GM18951 (cell line): ENCODE data around the gene C19orf47.
"Not testable (repeated sequence)": the region's sequence is repeated elsewhere in the genome, so short reads cannot be mapped to it uniquely, and the experiment has no call there.

ENCODE experiments used
- POLR2A ChIP-seq: IDR thresholded peaks from 4 replicates; pipeline ENCODE4 v1.6.1; 2011; ENCODE audit warnings: mild to moderate bottlenecking; ENCODE audit not compliant: insufficient read length, insufficient read depth; ENCODE audit errors: extremely low read depth
- in situ Hi-C: fragments of 300-500 bp; cut with MboI; formaldehyde crosslinking; loops from one replicate; pipeline ENCODE4 v1.12.0; 2022; ENCODE audit warnings: low sequenced_read_pairs, mixed read lengths, inconsistent platforms; ENCODE audit not compliant: unreplicated experiment

Gene C19orf47

DNA sequence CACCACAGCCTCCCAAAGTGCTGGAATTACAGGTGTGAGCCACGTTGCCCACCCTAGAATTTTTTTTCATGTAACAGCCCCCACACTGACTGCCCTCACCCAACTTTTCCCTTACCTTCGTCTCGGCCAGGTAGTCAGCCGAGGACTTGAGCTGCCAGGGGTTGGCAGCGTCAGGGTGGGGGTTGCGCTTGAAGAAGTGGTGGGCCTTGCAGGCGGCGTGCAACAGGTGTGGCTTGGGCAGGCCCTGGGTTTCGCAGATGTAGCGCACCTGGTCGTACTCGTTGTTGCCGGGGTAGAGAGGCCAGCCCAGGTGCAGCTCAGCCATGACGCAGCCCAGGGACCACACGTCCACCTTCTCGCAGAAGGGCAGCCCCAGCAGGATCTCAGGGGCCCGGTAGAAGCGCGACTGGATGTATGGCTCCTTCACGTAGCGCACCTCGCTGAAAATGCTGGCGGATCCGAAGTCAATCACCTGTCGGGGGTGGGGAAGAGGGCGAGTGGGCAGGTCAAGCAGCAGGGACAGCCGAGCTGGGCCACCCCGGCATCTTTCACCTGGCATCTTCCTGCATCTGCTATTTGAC is 35.6 kb upstream of the C19orf47 start:
- in situ Hi-C loops = no loop called here
- TF ChIP-seq POLR2A = no peak

GRCh38 chr19:40381321-40381720 is 33.1 kb upstream of the C19orf47 start:
- TF ChIP-seq POLR2A = no peak
- in situ Hi-C loops = no loop called here

GRCh38 chr19:40380199-40381037 is 32.2 kb upstream of the C19orf47 start:
- in situ Hi-C loops = no loop called here
- no peak for TF ChIP-seq POLR2A

- no peak for TF ChIP-seq POLR2A
- in situ Hi-C loops = no loop called here
Measured at GRCh38 chr19:40379446-40380198, 31.4 kb upstream of the C19orf47 start.

DNA sequence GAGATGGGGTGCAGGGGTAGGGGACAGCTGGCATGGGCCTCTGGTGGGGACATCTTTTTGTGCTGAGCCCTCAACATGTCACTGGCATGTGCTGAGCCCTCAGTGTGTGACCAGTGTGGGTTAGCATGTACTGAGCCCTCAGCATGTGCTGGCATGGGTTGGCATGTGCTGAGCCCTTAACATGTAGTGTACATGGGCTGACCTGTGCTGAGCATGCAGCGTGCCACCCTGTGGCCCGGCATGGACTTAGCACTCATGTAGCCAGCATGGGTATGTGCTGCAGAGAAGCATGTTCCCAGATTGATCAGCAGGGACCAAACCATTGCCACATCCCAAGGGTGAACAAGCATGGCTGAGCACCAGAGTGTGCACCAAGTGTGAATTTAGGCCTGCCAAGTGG is 30.3 kb upstream of the C19orf47 start:
- in situ Hi-C loops = no loop called here
- no peak for TF ChIP-seq POLR2A

DNA sequence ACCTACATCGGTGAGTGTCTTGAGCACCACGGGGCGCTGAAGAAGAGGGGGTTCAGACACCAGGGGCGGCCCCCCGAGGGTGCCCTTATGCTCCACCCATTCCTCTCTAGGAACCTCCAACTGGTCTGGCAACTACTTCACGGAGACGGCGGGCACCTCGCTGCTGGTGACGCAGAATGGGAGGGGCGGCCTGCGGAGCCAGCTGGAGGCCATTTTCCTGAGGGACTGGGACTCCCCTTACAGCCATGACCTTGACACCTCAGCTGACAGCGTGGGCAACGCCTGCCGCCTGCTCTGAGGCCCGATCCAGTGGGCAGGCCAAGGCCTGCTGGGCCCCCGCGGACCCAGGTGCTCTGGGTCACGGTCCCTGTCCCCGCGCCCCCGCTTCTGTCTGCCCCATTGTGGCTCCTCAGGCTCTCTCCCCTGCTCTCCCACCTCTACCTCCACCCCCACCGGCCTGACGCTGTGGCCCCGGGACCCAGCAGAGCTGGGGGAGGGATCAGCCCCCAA is 29.7 kb upstream of the C19orf47 start:
- in situ Hi-C loops = no loop called here
- TF ChIP-seq POLR2A = no peak

DNA sequence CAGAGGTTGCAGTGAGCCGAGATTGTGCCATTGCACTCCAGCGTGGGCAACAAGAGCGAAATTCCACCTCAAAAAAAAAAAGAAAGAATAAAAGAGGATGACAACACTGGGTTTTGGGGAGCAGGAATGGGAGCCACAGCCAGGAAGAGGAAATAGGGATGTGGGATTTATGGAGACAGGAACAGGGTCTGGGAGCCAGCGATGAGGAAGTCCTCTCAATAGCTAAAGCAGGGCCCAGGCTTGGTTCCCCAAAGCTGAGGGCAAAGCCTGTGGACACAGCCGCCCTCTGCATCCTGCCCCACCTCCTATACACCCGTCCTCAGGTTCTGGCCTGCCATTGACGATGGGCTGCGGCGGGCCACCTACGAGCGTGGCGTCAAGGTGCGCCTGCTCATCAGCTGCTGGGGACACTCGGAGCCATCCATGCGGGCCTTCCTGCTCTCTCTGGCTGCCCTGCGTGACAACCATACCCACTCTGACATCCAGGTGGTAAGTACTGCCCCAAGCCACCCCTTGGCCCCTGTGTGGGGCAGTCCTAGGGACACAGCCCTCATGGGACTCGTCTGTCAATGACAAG is 28.2 kb upstream of the C19orf47 start:
- no peak for TF ChIP-seq POLR2A
- in situ Hi-C loops = no loop called here

DNA sequence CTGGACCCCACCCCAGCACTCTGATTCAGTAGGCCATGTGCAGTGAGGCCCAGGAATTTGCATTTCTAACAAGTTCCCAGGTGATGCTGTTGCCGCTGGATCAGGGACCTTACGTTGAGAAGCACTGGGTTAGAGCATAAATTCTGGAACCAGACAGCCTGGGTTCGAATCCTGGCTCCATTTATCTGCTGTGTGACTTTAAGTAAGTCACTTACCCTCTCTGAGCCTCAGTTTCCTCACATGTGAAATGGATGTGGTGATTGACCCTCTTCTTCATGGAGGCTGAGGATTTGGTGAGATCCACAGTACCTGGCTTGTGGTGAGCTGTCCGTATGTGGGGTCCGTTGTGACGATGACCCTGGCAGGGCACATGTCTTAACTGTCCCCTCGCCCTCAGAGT is 25.9 kb upstream of the C19orf47 start:
- no peak for TF ChIP-seq POLR2A
- in situ Hi-C loops = no loop called here

DNA sequence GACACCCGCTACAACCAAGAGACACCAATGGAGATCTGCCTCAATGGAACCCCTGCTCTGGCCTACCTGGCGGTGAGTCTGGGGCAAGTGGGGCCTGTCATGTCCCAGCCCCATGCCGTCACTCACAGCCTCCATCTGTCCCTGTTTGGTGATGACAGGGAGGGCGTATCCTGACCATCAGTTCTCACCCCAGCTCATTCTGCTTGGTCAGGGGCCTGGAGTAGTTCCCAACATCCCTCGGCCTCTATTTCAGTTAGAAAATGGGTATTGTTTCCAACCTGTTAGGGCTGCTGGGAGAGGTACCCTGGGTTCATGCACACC is 23.6 kb upstream of the C19orf47 start:
- in situ Hi-C loops = no loop called here
- TF ChIP-seq POLR2A = no peak

DNA sequence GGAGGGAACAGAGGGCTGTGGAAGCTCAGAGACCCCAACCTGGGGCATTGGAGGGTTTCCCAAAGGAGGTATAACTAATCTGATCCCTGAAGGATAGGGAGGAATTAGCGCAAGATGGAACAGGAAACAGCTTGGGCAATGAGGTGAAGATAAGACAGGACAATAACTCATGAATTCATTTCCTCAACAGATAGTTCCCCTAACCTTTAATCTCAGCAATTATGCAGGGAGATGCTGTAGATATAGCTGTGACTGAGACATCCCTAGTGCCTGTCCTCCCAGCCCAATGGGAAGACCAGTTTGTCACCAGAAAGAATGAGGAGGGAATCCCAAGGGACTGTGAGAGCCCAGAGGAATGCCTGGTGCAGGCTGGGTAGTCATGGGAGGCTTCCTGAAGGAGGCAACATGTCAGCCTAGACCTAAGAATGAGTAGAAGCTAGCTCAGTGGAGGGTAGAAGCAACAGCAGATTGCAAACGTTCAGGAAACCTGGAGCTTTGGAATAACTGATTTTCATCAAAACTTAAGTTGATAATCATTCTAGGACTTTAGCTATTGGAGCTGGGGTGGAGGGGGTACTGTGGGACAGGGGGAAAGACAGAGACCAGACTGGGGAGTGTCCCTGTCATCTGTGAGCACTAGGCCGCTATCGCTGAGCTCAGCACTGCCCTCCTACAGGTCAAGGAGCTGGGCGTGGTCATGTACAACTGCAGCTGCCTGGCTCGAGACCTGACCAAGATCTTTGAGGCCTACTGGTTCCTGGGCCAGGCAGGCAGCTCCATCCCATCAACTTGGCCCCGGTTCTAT is 23.0 kb upstream of the C19orf47 start:
- in situ Hi-C loops = no loop called here
- TF ChIP-seq POLR2A = no peak

GRCh38 chr19:40370253-40370652 is 22.1 kb upstream of the C19orf47 start:
- in situ Hi-C loops = not testable (repeated sequence)

- in situ Hi-C loops = no loop called here
Measured at GRCh38 chr19:40369797-40370196, 21.6 kb upstream of the C19orf47 start.

DNA sequence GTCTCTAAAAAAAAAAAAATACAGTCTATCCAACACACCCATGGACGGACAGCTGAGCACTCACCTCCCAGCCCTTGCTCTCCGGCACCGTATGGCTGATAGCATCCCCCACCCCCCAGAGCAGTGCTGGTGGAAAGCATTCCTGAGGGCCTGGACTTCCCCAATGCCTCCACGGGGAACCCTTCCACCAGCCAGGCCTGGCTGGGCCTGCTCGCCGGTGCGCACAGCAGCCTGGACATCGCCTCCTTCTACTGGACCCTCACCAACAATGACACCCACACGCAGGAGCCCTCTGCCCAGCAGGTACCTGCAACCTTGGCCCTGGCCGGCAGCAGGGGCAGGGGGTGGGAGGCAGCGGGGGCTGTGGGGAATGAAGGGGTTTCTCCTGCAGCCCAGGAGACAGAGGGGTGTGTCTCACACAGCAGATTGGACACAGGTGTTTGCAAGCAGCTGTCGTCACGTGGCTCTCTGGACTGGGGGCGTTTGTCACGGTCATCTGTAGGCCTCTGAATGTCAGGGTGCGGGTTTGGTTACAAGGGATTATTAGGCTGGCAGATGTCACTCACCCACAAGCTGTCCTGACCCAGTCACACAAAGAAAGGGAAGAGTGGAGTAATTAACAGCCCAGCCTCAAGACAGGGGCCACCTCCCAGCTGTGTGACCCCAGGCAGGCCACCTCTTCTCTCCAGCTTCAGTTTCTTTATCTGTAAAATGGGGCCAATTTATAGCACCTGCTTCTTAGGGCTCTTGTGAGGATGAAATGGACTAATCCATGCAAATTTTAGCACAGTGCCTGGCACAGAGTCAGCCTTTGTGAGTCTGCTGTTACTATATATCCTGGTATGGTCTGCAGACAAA is 19.6 kb upstream of the C19orf47 start:
- TF ChIP-seq POLR2A = no peak
- in situ Hi-C loops = no loop called here

More at GRCh38 chr19:40369797-40370196, 21.6 kb upstream of the C19orf47 start:
- no peak for TF ChIP-seq POLR2A
